Measurements from ENCODE around the gene KATNB1. TPM values are rescaled to one million over a fixed set of nuclear protein-coding genes. Genes with fewer than 3 reads are reported as not detected.

KATNB1 gene
- total and polyA plus RNA-seq, 2 of the 8 experiments (the other 6 are each of a cell fraction or from before 2014, with no cell fraction given) = 50.2 to 60.4 TPM

GRCh38 chr16:57757883-57758282 is 22.3 kb downstream of the KATNB1 start:
- CTCF ChIA-PET (ENCODE audit: partially characterized antibody) = interaction anchor here (0.9 to 4.8 kb wide), 27 partner anchors 9 to 354 kb away, joined by 3 to 24 read pairs (median 5); partner anchors contain the start of genes ADGRG3 and KATNB1
- Histone ChIP-seq H3K9ac (replicated peaks in 1 of 4; ENCODE audit: extremely low read depth in 1 of 4, low read depth in 3 of 4, low read length in 3 of 4) (no peak overlapping the region), H3K18ac (ENCODE audit: extremely low read depth, low read length) (no peak overlapping the region), H3K23ac (ENCODE audit: insufficient read length) (no peak overlapping the region), H2BK12ac (ENCODE audit: low read depth, low read length) (no peak overlapping the region), H2AK5ac (ENCODE audit: low read depth, low read length) (no peak overlapping the region), H3K4me2 (ENCODE audit: insufficient read depth in 1 of 2, low read depth in 2 of 2, low read length in 2 of 2) (no peak overlapping the region), H2AFZ (ENCODE audit: low read length) (no peak overlapping the region), H3K4me3 (ENCODE audit: extremely low read depth in 1 of 4, insufficient read depth in 2 of 4, low read depth in 3 of 4, low read length in 4 of 4) (no peak overlapping the region), H3K4me1 (replicated peaks in 1 of 4; ENCODE audit: control insufficient read depth in 3 of 4, insufficient read depth in 4 of 4, low read length in 3 of 4) (peaks cover 0 to 12% (median 7%) of the 10 kb centered on the region in 4 experiments; a peak in 4 of 7 replicates), H3K9me3 (ENCODE audit: insufficient read depth in 2 of 2, low read depth in 1 of 2, low read length in 1 of 2) (no peaks in the 10 kb centered on the region), H3K4ac (replicated peaks; ENCODE audit: insufficient read length, low read depth, low read length) (no peak overlapping the region), H4K5ac (ENCODE audit: insufficient read length, low read depth, low read length) (no peak overlapping the region), H4K91ac (replicated peaks; ENCODE audit: insufficient read length, low read length) (no peak overlapping the region), H3K36me3 (ENCODE audit: control insufficient read depth in 2 of 4, insufficient read depth in 4 of 4, low read length in 3 of 4) (peaks cover 0 to 12% (median 4%) of the 10 kb centered on the region in 4 experiments; a peak in 5 of 8 replicates), H3K27ac (ENCODE audit: low read depth, low read length) (no peak overlapping the region), H2BK120ac (replicated peaks; ENCODE audit: low read depth, low read length) (no peak overlapping the region), H3K27me3 (replicated peaks in 1 of 4; ENCODE audit: control insufficient read depth in 3 of 4, extremely low read depth in 1 of 4, insufficient read depth in 3 of 4, low read length in 3 of 4) (no peaks in the 10 kb centered on the region; a peak in 1 of 7 replicates), H3K14ac (ENCODE audit: insufficient read length) (no peak overlapping the region), H3K79me2 (ENCODE audit: control insufficient read depth in 1 of 2, insufficient read depth in 2 of 2, low read length in 2 of 2) (no peaks in the 10 kb centered on the region), H3K56ac (replicated peaks; ENCODE audit: insufficient read length, low read depth, low read length) (no peak overlapping the region), H3K79me1 (ENCODE audit: low read depth, low read length) (no peaks in the 10 kb centered on the region), H3K23me2 (ENCODE audit: low read depth, low read length) (no peaks in the 10 kb centered on the region), H4K20me1 (replicated peaks in 1 of 2; ENCODE audit: control insufficient read depth in 1 of 2, insufficient read depth in 2 of 2, low read length in 2 of 2) (peaks cover 4 to 6% of the 10 kb centered on the region in 2 experiments), H2BK15ac (ENCODE audit: low read length) (0 out of 2 replicates have a peak overlapping the region, but pooled peaks have one; percentile 18), H2BK5ac (ENCODE audit: low read depth, low read length) (0 out of 2 replicates have a peak overlapping the region, but pooled peaks have one; percentile 60), H4K8ac (ENCODE audit: extremely low read depth, insufficient read depth, low read length) (no peak overlapping the region), H2BK20ac (ENCODE audit: low read length) (no peak overlapping the region)
- no peak for DNase-seq (ENCODE audit: low read depth in 1 of 2, low spot score in 2 of 2)
- FAIRE-seq = no peak
- POLR2A ChIA-PET (ENCODE audit: partially characterized antibody) = interaction anchor here (1.7 to 2.5 kb wide), 2 partner anchors 21 to 23 kb away, joined by 4 to 9 read pairs; partner anchors contain the start of gene KATNB1
- 91% methylated on average over 7 of the region's 7 CpGs; no CpG with 5 or more reads in 1 of the 2 experiments for WGBS, 2 experiments (ENCODE audit: extremely low coverage in 1 of 2, insufficient coverage in 1 of 2, insufficient read length in 1 of 2, insufficient replicate concordance in 2 of 2, low coverage in 1 of 2, low lambda C conversion rate in 2 of 2, missing lambda C conversion rate in 1 of 2)
- no peak for TF ChIP-seq TAF7 (optimal IDR thresholded peaks at IDR 0.05; ENCODE audit: borderline replicate concordance, low read depth, low read length)
- TF ChIP-seq ASH2L (IDR thresholded peaks at IDR 0.05; ENCODE audit: low read length) = no peak
- TF ChIP-seq SIX5 (IDR thresholded peaks at IDR 0.05; ENCODE audit: low read depth, low read length) = no peak
- no peak for TF ChIP-seq GABPA (IDR thresholded peaks at IDR 0.05; ENCODE audit: borderline replicate concordance, insufficient read depth, low read length)
- no peak for TF ChIP-seq TEAD4 (IDR thresholded peaks at IDR 0.05; ENCODE audit: low read depth, low read length)
- TF ChIP-seq BRCA1 (IDR thresholded peaks at IDR 0.05; ENCODE audit: low read depth, low read length) = no peak
- TF ChIP-seq SRF (IDR thresholded peaks at IDR 0.05; ENCODE audit: low read depth, low read length) = no peak
- no peak for TF ChIP-seq CBX5 (IDR thresholded peaks at IDR 0.05; ENCODE audit: low read depth, low read length)
- TF ChIP-seq MAFK (IDR thresholded peaks at IDR 0.05; ENCODE audit: low read depth, low read length) = no peak
- no peak for TF ChIP-seq CTCF (IDR thresholded peaks at IDR 0.05; ENCODE audit: control extremely low read depth in 1 of 3, insufficient read depth in 1 of 3, low read depth in 1 of 3, low read length in 3 of 3)
- no peak for TF ChIP-seq CHD2 (IDR thresholded peaks at IDR 0.05; ENCODE audit: low read length)
- TF ChIP-seq POU5F1 (IDR thresholded peaks at IDR 0.05; ENCODE audit: low read depth, low read length) = no peak

Measured in H1 (cell line).